ENCODE measurements around the gene LEMD1.

Gene LEMD1

GRCh38 chr1:205447457-205448341 is 25.8 kb upstream of the LEMD1 start:
- TF ChIP-seq SIN3A (IDR thresholded peaks at IDR 0.05; ENCODE audit: borderline replicate concordance, insufficient read depth, low read length) (no peak), REST (IDR thresholded peaks at IDR 0.05; ENCODE audit: insufficient read depth in 1 of 2, low read depth in 2 of 2, low read length in 2 of 2) (no peak), POLR2AphosphoS5 (IDR thresholded peaks at IDR 0.05; ENCODE audit: low read depth, low read length) (no peak), FOXP2 (optimal IDR thresholded peaks at IDR 0.05; ENCODE audit: borderline replicate concordance, extremely low read depth, extremely low read length, insufficient read depth) (no peak), TAF1 (IDR thresholded peaks at IDR 0.05; ENCODE audit: borderline replicate concordance, insufficient read depth, low read length) (no peak)

- TF ChIP-seq TAF1 (IDR thresholded peaks at IDR 0.05; ENCODE audit: borderline replicate concordance, insufficient read depth, low read length) = no peak
- TF ChIP-seq REST (IDR thresholded peaks at IDR 0.05; ENCODE audit: insufficient read depth in 1 of 2, low read depth in 2 of 2, low read length in 2 of 2) = no peak
- no peak for TF ChIP-seq POLR2AphosphoS5 (IDR thresholded peaks at IDR 0.05; ENCODE audit: low read depth, low read length)
- TF ChIP-seq SIN3A (IDR thresholded peaks at IDR 0.05; ENCODE audit: borderline replicate concordance, insufficient read depth, low read length) = no peak
- no peak for TF ChIP-seq FOXP2 (optimal IDR thresholded peaks at IDR 0.05; ENCODE audit: borderline replicate concordance, extremely low read depth, extremely low read length, insufficient read depth)
These were observed 25.0 kb upstream of the LEMD1 start for GRCh38 chr1:205446828-205447227.

- TF ChIP-seq REST (IDR thresholded peaks at IDR 0.05; ENCODE audit: insufficient read depth in 1 of 2, low read depth in 2 of 2, low read length in 2 of 2) (no peak), TAF1 (IDR thresholded peaks at IDR 0.05; ENCODE audit: borderline replicate concordance, insufficient read depth, low read length) (no peak), FOXP2 (optimal IDR thresholded peaks at IDR 0.05; ENCODE audit: borderline replicate concordance, extremely low read depth, extremely low read length, insufficient read depth) (no peak), SIN3A (IDR thresholded peaks at IDR 0.05; ENCODE audit: borderline replicate concordance, insufficient read depth, low read length) (no peak), POLR2AphosphoS5 (IDR thresholded peaks at IDR 0.05; ENCODE audit: low read depth, low read length) (no peak)
These were observed 23.7 kb upstream of the LEMD1 start for GRCh38 chr1:205445646-205445935.

GRCh38 chr1:205444931-205445645 is 23.2 kb upstream of the LEMD1 start:
- TF ChIP-seq TAF1 (IDR thresholded peaks at IDR 0.05; ENCODE audit: borderline replicate concordance, insufficient read depth, low read length) (no peak), POLR2AphosphoS5 (IDR thresholded peaks at IDR 0.05; ENCODE audit: low read depth, low read length) (no peak)

GRCh38 chr1:205444300-205444930 is 22.6 kb upstream of the LEMD1 start:
- TF ChIP-seq REST (IDR thresholded peaks at IDR 0.05; ENCODE audit: insufficient read depth in 1 of 2, low read depth in 2 of 2, low read length in 2 of 2) (no peak), SIN3A (IDR thresholded peaks at IDR 0.05; ENCODE audit: borderline replicate concordance, insufficient read depth, low read length) (no peak), TAF1 (IDR thresholded peaks at IDR 0.05; ENCODE audit: borderline replicate concordance, insufficient read depth, low read length) (no peak), POLR2AphosphoS5 (IDR thresholded peaks at IDR 0.05; ENCODE audit: low read depth, low read length) (no peak), FOXP2 (optimal IDR thresholded peaks at IDR 0.05; ENCODE audit: borderline replicate concordance, extremely low read depth, extremely low read length, insufficient read depth) (no peak)
